Bronchial epithelial cell (primary cell): Measurements from ENCODE around the gene MAX. TPM values are rescaled to one million over a fixed set of nuclear protein-coding genes. Genes with fewer than 3 reads are reported as not detected.

Source experiments
- DNase-seq: peaks from one replicate; pipeline ENCODE4 v3.0.0-alpha.2; 2010; ENCODE audit warnings: low read depth
- FAIRE-seq: peaks from 2 replicates; lab custom pipeline; 2011; peaks lifted over from hg19 to GRCh38; lab: Jason Lieb, UNC
- H3K27me3 ChIP-seq: 2 replicates; pipeline ENCODE4 v1.5.1; 2011; ENCODE audit warnings: low read length; ENCODE audit not compliant: control insufficient read depth, insufficient read depth
- H3K36me3 ChIP-seq: 2 replicates; pipeline ENCODE4 v1.5.1; 2011; ENCODE audit warnings: low read length; ENCODE audit not compliant: control insufficient read depth, insufficient read depth
- H3K4me3 ChIP-seq: 2 replicates; pipeline ENCODE4 v1.5.1; 2011; ENCODE audit warnings: mild to moderate bottlenecking, low read depth, low read length, control low read depth
- CTCF ChIP-seq: IDR thresholded peaks from 2 replicates; pipeline ENCODE4 v1.5.1; 2011; ENCODE audit warnings: mild to moderate bottlenecking, moderate library complexity, low read length, control low read depth, inconsistent platforms; ENCODE audit not compliant: insufficient read depth, severe bottlenecking
- total RNA-seq: library from RNA; depleted of rRNA; stranded (reverse); fragments of >200 nt; gene quantifications from 2 replicates; pipeline ENCODE4 v1.2.1, GENCODE V29; 2014

MAX gene
- total RNA-seq, 1 donor from 2014 or later: 42.4 TPM

DNA sequence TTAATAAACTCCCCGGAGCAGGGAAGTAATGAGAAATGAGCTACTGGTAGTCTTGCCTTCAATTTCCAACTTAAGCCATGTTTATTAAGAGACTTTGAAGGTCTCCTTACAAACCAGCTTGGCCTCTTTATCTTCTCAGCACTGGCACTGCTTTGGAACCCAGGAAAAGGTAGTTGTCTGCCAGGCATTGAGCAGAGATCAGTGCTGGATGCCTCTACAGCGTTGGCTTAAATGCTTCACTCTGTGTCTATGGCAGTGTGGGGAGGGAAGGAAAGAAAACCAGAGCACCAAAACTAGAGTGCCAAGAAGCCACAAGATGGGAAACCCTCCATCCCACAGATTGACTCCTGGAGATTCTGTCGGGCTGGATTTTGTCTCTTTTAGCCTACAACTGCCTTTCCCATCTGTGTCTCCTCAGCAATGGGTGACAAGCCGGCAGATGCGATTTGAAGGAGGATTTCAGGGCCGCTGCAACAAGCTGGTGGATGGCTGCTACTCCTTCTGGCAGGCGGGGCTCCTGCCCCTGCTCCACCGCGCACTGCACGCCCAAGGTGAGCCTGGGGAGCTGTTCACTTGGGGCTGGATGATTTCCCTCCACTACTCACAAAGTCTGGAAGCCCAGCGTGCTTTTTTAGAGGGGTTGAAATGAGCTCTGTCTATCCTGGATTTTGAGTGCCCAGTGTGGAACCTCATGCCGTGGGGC, 58.3 kb downstream of the MAX start:
- no peak for TF ChIP-seq CTCF
- H3K36me3 ChIP-seq: peaks cover 7% of the 10 kb centered on the region
- DNase-seq (no peak), FAIRE-seq (no peak)
- H3K4me3 ChIP-seq: no peak overlapping the region
- no peaks in the 10 kb centered on the region for H3K27me3 ChIP-seq

DNA sequence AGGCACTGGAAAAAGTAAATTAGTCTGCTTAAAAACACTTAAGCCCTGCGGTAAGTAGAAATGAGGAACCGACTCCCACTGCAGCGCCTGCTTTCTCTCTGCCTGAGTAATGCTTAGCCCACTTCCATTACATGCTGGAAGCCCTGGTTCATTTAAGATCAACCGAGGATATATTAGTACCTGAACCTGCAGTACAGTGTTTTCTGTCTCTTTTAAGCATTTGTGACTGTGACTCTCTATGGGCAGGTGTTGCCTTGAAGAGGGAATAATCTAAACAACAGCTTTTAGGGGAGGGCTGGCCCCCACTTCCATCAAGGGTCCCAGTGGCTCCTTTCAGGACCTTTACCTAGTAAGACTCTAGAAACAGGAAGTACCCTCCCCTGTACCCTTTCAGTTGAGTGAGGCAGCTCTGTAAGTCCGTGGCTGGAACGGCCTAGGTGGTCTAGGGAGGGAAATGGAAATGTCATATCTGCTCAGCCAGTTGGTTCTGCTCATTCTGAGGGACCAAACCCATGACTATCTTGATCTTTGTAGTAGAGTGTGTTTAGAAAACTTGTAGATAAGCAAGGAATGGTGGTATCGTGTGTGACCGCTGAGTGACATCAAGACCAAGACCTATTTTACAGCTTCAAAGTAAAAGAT, 59.5 kb downstream of the MAX start:
- Histone ChIP-seq H3K4me3 (no peak overlapping the region), H3K27me3 (no peaks in the 10 kb centered on the region), H3K36me3 (peaks cover 7% of the 10 kb centered on the region)
- FAIRE-seq (no peak), DNase-seq (no peak)
- no peak for TF ChIP-seq CTCF

- TF ChIP-seq CTCF: no peak
- no peak for FAIRE-seq
- Histone ChIP-seq H3K36me3 (peaks cover 7% of the 10 kb centered on the region), H3K4me3 (no peak overlapping the region), H3K27me3 (no peaks in the 10 kb centered on the region)
- no peak for DNase-seq
These were observed 60.0 kb downstream of the MAX start for GRCh38 chr14:65042296-65042695.

DNA sequence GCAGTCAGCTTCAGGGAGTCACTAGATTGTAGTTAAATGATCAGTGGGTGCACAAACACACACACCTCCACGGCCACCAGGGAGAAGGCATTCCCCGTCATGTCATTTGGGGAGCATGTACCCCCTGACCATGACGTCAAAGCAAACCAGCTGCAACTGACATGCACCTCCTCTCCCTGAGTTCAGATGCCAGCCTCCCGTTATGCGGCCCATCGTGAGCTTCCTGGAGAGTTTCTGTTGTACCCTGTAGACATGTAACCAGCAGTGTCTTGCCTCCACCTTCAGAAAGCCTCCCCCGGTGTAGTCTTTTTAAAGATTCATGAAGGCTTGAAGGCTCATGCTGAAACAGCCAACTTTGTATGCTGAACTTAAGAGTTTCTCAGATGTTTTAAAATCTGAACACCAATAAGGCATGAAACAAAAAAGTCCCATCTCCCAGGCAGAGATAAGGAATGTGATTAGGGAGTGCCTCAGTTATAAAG, 60.8 kb downstream of the MAX start:
- peaks cover 7% of the 10 kb centered on the region for H3K36me3 ChIP-seq
- no peak for DNase-seq
- no peak overlapping the region for H3K4me3 ChIP-seq
- H3K27me3 ChIP-seq: no peaks in the 10 kb centered on the region
- FAIRE-seq: no peak
- no peak for TF ChIP-seq CTCF

- Histone ChIP-seq H3K36me3 (peaks cover 7% of the 10 kb centered on the region), H3K4me3 (no peak overlapping the region), H3K27me3 (no peaks in the 10 kb centered on the region)
- FAIRE-seq (no peak), DNase-seq (no peak)
- TF ChIP-seq CTCF: no peak
These were observed 61.5 kb downstream of the MAX start for GRCh38 chr14:65040666-65041433.
